ENCODE data around the gene ACTL6B.
A peak's percentile ranks its signal among the peaks of the same experiment; 100 is the strongest.
"Not testable (repeated sequence)": the region's sequence is repeated elsewhere in the genome, so short reads cannot be mapped to it uniquely, and the experiment has no call there.

ACTL6B gene

GRCh38 chr7:100655908-100656674, at the start of gene ACTL6B:
Gene ACTL6B (minus strand): TSS chr7:100656448. CDS start chr7:100656354, 94 bp downstream.
- DNase-seq (ENCODE audit: low read depth, low spot score) = no peak
- no peak within 1 kb of the TSS for H3K4me3 ChIP-seq (ENCODE audit: low read depth, low read length)
- TF ChIP-seq CTCF (IDR thresholded peaks at IDR 0.05; ENCODE audit: insufficient read depth, low read length, missing control alignments) = no peak
- CTCF ChIA-PET = interaction anchor here (0.9 to 1.0 kb wide), 2 partner anchors 22 to 96 kb away, joined by 4 read pairs; no protein-coding TSS in a partner anchor
- POLR2A ChIA-PET = no interaction called here

- TF ChIP-seq CTCF (IDR thresholded peaks at IDR 0.05; ENCODE audit: insufficient read depth, low read length, missing control alignments) = peak; percentile 98
- ChIA-PET CTCF (interaction anchor here (0.6 to 14.6 kb wide), 63 partner anchors 9 to 513 kb away, joined by 3 to 330 read pairs (median 5); partner anchors contain the start of genes EPHB4, EPO, FBXO24 and GIGYF1), POLR2A (interaction anchor here (0.8 to 2.4 kb wide), 12 partner anchors 12 to 184 kb away, joined by 3 to 22 read pairs (median 6); partner anchors contain the start of genes EPHB4, FBXO24, GIGYF1 and LRCH4)
- DNase-seq (ENCODE audit: low read depth, low spot score) = no peak
- H3K4me3 ChIP-seq (ENCODE audit: low read depth, low read length) = peak overlapping the region; percentile 92
Measured at GRCh38 chr7:100705320-100705752, 49.1 kb upstream of the ACTL6B start.

GRCh38 chr7:100701089-100701488, 44.8 kb upstream of the ACTL6B start:
- CTCF ChIA-PET = interaction anchor here (0.6 to 14.6 kb wide), 7 partner anchors 10 to 231 kb away, joined by 3 to 330 read pairs (median 3); partner anchors contain the start of genes GIGYF1 and SLC12A9
- H3K4me3 ChIP-seq (ENCODE audit: low read depth, low read length); POLR2A ChIA-PET; DNase-seq (ENCODE audit: low read depth, low spot score): not testable (repeated sequence)

- no peak overlapping the region for H3K4me3 ChIP-seq (ENCODE audit: low read depth, low read length)
- POLR2A ChIA-PET = no interaction called here
- TF ChIP-seq CTCF (IDR thresholded peaks at IDR 0.05; ENCODE audit: insufficient read depth, low read length, missing control alignments) = no peak
- CTCF ChIA-PET = interaction anchor here (8.5 to 14.6 kb wide), 2 partner anchors 8 to 151 kb away, joined by 119 to 330 read pairs; partner anchors contain the start of genes GIGYF1 and SLC12A9
- no peak for DNase-seq (ENCODE audit: low read depth, low spot score)
Measured at GRCh38 chr7:100699018-100699417, 42.8 kb upstream of the ACTL6B start.

GRCh38 chr7:100696123-100696521, 39.9 kb upstream of the ACTL6B start:
- no peak for TF ChIP-seq CTCF (IDR thresholded peaks at IDR 0.05; ENCODE audit: insufficient read depth, low read length, missing control alignments)
- POLR2A ChIA-PET = interaction anchor here (0.8 kb wide), 1 partner anchor 13 kb away, joined by 3 read pairs; no protein-coding TSS in a partner anchor
- no peak overlapping the region for H3K4me3 ChIP-seq (ENCODE audit: low read depth, low read length)
- CTCF ChIA-PET = interaction anchor here (0.8 to 4.4 kb wide), 4 partner anchors 9 to 156 kb away, joined by 3 to 46 read pairs (median 16); partner anchors contain the start of genes POP7 and SLC12A9
- no peak for DNase-seq (ENCODE audit: low read depth, low spot score)

GRCh38 chr7:100694098-100694745, 38.0 kb upstream of the ACTL6B start, which contains the start of gene GIGYF1:
Gene GIGYF1 (minus strand): TSS chr7:100694250. CDS start chr7:100688238, 6,012 bp downstream.
- ChIA-PET CTCF (interaction anchor here (4.4 to 8.2 kb wide), 3 partner anchors 8 to 158 kb away, joined by 30 to 180 read pairs (median 119); partner anchors contain the start of genes POP7 and SLC12A9), POLR2A (interaction anchor here (0.6 to 4.1 kb wide), 2 partner anchors 11 to 109 kb away, joined by 3 to 17 read pairs; partner anchors contain the start of gene POP7)
- peak within 1 kb of the TSS; percentile 74 for H3K4me3 ChIP-seq (ENCODE audit: low read depth, low read length)
- no peak for TF ChIP-seq CTCF (IDR thresholded peaks at IDR 0.05; ENCODE audit: insufficient read depth, low read length, missing control alignments)
- DNase-seq (ENCODE audit: low read depth, low spot score) = no peak
